ENCODE results near the gene BRINP3.

- no peak for TF ChIP-seq EZH2phosphoT487 (conservative IDR thresholded peaks at IDR 0.05; ENCODE audit: low read length)
- TF ChIP-seq, protein P1, sequence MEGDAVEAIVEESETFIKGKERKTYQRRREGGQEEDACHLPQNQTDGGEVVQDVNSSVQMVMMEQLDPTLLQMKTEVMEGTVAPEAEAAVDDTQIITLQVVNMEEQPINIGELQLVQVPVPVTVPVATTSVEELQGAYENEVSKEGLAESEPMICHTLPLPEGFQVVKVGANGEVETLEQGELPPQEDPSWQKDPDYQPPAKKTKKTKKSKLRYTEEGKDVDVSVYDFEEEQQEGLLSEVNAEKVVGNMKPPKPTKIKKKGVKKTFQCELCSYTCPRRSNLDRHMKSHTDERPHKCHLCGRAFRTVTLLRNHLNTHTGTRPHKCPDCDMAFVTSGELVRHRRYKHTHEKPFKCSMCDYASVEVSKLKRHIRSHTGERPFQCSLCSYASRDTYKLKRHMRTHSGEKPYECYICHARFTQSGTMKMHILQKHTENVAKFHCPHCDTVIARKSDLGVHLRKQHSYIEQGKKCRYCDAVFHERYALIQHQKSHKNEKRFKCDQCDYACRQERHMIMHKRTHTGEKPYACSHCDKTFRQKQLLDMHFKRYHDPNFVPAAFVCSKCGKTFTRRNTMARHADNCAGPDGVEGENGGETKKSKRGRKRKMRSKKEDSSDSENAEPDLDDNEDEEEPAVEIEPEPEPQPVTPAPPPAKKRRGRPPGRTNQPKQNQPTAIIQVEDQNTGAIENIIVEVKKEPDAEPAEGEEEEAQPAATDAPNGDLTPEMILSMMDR (IDR thresholded peaks at IDR 0.05; ENCODE audit: insufficient read depth, low read length, poor library complexity, severe bottlenecking) = no peak
These were observed 269.9 kb downstream of the BRINP3 start for GRCh38 chr1:190207733-190208132.

All from SU-DHL-6 (cell line).